Measurements from ENCODE around the gene INTS7. TPM values are rescaled to one million over a fixed set of nuclear protein-coding genes. Genes with fewer than 3 reads are reported as not detected.
A peak's percentile ranks its signal among the peaks of the same experiment; 100 is the strongest.
"Not testable (repeated sequence)": the region's sequence is repeated elsewhere in the genome, so short reads cannot be mapped to it uniquely, and the experiment has no call there.

The INTS7 gene
- polyA plus RNA-seq, 3 donors from 2014 or later: 16.6 to 17.3 (median 17.0) TPM

DNA sequence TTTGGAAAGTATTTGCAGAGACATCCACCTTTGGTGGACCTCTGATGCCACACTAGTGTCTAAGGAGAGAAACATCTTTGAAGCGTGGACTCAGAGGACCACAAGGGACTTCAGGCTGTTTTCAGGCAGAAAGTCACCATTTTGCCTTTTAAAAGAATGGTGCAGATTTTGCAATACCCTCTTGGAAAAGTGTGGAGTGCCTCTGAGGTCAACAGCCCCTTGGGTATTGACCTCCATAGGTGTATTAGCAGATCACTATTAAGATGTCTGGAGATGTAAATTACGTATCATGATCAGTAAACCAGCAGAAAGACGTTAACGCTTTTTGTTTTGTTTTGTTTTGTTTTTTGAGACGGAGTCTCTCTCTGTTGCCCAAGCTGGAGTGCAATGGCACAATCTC, 87.0 kb downstream of the INTS7 start:
- Mint-ChIP-seq H3K27ac (no peak overlapping the region), H3K9me3 (no peaks in the 10 kb centered on the region), H3K36me3 (peaks cover 6 to 18% (median 12%) of the 10 kb centered on the region in 3 donors), H3K27me3 (ENCODE audit: low read depth in 3 of 3) (no peaks in the 10 kb centered on the region), H3K4me3 (no peak overlapping the region), H3K4me1 (peaks cover 2 to 6% of the 10 kb centered on the region in 2 donors)
- DNase-seq: no peak

DNA sequence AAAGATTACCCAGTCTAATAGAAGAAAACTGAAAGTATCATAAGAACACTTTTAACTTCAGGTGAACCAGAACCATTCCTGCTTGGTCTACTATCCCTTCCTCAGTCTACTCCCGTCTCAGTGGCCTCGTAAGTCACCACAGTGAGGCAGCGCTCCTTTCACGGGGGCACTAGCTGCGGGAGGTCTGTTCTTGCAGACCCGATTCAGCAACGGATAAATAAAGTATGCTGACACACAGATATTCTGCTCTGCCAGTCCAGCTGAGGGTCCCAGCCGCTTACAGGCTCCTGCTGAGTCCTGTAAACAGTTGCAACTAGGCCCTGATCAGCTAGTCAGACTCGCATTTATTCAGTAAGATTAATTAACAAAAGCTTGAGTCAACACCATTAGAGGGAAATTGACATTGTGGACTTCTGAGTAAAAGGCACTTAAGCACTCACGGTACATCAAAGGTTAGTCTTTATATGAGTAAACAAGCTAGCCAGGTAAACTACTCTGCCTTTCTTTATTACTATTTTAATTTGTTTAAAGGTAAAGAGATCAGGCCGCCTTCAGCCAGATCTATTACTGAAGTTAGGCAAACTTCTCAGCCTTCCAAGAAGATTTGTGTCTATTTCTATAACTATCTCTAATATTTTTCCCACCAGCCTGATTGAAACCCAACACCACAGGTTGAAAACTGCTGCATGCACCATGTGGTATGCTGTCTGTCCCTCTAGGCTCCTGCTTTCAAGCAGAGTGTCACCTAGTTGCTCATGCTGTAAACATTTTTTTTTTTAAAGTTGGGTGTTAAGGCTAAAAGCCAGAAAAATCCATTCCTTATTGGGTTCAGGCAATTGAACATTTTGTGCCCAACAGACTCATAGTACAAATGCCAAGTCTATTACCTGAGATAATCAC, 87.7 kb downstream of the INTS7 start:
- no peak overlapping the region for H3K27ac Mint-ChIP-seq
- H3K9me3 Mint-ChIP-seq: no peaks in the 10 kb centered on the region
- no peaks in the 10 kb centered on the region for H3K27me3 Mint-ChIP-seq (ENCODE audit: low read depth in 3 of 3)
- H3K4me1 Mint-ChIP-seq: peaks cover 2 to 6% of the 10 kb centered on the region in 2 donors
- no peak overlapping the region for H3K4me3 Mint-ChIP-seq
- H3K36me3 Mint-ChIP-seq: peaks cover 6 to 18% (median 13%) of the 10 kb centered on the region in 3 donors
- DNase-seq: no peak

DNA sequence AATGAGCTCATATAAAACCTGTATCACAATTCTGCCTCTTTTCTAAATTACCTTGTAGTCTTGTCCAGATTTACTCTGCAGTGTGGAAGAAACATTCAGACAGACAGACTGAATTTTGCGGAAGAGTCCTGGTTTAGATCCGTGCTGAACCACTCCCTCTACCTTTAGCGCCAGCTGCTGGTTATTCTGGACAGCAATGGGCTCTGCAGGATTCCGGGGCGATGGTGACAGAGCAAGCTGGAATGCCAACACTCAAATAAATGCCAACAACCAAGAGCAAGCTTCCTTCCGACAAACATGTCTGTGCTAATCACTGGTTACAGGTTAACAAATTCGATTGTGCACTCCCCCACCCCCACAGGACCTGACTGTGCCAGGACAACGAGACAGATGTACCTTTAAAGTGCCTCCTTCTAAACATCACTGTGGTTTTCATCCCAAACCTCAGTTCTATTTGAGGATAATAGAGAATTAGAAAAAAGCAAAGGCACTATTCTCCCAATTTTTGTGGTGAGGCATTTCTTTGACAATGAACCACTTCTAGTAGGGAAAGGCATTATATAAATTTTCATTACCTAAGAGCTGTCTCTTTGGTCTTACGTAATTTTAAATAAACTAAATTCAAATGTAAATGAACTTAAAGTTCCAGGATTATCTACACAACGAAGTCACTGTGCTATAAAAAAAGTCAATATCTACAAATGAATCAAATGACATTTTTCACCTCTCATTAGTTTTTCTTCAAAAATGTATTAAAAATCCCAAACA, 90.4 kb downstream of the INTS7 start:
- Mint-ChIP-seq H3K36me3 (peaks cover 6 to 26% (median 23%) of the 10 kb centered on the region in 3 donors), H3K4me3 (no peak overlapping the region), H3K27me3 (ENCODE audit: low read depth in 3 of 3) (no peaks in the 10 kb centered on the region), H3K9me3 (no peaks in the 10 kb centered on the region), H3K27ac (no peak overlapping the region), H3K4me1 (no peaks in the 10 kb centered on the region)
- no peak for DNase-seq

DNA sequence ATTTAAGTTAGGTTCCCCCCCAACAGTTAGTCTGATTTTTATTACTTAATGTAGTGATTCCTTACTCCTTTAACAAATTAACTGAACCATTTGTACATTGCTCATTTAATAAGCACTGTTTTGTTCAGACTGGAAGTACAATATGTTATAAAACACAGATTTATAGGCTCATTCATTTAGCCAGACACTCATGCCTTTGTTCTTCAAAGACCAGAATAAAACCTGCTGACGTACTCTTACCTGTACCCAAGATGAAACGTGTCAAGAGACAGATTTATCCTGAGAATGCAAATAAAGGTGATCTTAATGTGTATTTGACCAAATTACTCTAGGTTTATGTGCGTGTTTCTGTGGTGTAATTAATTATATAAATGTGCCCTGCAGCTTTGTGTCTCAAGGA, 92.8 kb downstream of the INTS7 start:
- DNase-seq: no peak
- no peaks in the 10 kb centered on the region for H3K27me3 Mint-ChIP-seq (ENCODE audit: low read depth in 3 of 3)
- H3K4me1 Mint-ChIP-seq: peaks cover 14 to 16% of the 10 kb centered on the region in 2 donors
- no peak overlapping the region for H3K4me3 Mint-ChIP-seq
- no peaks in the 10 kb centered on the region for H3K9me3 Mint-ChIP-seq
- peaks cover 6 to 26% (median 23%) of the 10 kb centered on the region in 3 donors for H3K36me3 Mint-ChIP-seq
- no peak overlapping the region for H3K27ac Mint-ChIP-seq

DNA sequence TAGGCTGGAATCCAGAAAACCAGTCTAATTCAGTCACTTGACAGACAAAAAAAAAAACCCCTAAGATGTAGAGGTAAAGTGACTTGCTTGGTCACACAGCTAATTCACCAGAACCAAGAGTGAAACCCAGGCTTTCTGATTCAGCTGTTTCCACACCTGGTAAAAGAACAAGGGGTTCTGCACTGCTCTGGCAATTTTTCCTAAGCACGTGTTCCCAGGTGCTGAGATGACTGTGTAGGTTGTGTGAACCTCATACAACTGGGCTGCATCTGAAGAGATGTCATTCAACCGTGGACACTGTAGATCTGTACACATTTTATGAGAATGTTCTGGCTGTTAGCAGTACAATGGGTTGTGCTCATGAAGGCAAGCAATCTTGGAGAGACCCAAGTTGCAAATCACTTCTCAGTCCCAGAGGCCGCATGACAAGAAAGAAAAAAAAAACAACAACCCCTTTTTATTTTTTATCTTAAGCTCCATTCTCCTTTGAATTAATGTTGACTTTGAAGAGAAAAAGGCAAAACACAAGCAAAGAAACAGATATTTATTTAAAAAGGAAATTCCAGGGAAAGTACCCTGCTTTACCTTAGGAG, 95.4 kb downstream of the INTS7 start:
- H3K36me3 Mint-ChIP-seq: peaks cover 6 to 23% (median 20%) of the 10 kb centered on the region in 3 donors
- peak overlapping the region in 1 of 5 donors; percentile 47 for H3K4me3 Mint-ChIP-seq
- no peaks in the 10 kb centered on the region for H3K27me3 Mint-ChIP-seq (ENCODE audit: low read depth in 3 of 3)
- DNase-seq: no peak
- H3K9me3 Mint-ChIP-seq: no peaks in the 10 kb centered on the region
- peaks cover 22 to 31% of the 10 kb centered on the region in 2 donors for H3K4me1 Mint-ChIP-seq
- H3K27ac Mint-ChIP-seq: peak overlapping the region; percentile 19 to 86 (median 63)

DNA sequence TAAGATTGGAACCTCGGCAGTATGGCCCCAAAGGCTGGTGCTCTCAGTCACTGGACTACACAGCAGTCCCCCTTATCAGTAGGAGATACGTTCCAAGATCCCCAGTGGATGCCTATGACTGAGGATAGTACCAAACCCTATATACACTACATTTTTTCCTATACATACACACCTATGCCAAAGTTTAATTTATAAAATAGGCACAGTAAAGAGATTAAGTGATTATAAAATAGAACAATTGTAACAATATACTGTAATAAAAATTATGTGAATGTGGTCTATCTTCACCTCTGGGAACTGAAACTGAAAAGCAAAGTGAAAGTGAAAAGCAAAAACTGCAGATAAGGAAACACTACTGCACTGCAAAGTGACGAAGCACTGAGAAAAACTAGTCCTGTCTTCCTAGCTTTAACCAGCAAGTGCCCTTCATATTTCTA, 96.8 kb downstream of the INTS7 start:
- peak; percentile 31 to 43 (median 42) for DNase-seq
- Mint-ChIP-seq H3K4me1 (peaks cover 34 to 45% of the 10 kb centered on the region in 2 donors), H3K9me3 (no peaks in the 10 kb centered on the region), H3K27ac (peak overlapping the region; percentile 58 to 89 (median 82)), H3K27me3 (ENCODE audit: low read depth in 3 of 3) (no peaks in the 10 kb centered on the region), H3K4me3 (peak overlapping the region; percentile 72 to 81 (median 81)), H3K36me3 (peaks cover 0 to 15% (median 13%) of the 10 kb centered on the region in 3 donors)

DNA sequence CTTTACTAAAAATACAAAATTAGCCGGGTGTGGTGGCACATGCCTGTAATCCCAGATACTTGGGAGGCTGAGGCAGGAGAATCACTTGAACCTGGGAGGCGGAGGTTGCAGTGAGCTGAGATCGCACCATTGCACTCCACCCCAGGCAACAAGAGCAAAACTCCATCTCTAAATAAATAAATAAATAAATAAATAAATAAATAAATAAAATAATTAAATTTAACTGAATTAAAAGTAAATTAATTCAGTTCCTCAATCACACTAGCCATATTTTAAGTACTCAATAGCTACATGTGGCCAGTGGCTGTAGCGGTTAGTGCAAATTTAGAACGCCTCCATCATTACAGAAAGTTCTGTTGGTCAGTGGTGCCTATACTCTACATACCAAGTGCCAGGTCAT, 97.9 kb downstream of the INTS7 start:
- not testable (repeated sequence) for H3K27me3 Mint-ChIP-seq (ENCODE audit: low read depth in 3 of 3)

DNA sequence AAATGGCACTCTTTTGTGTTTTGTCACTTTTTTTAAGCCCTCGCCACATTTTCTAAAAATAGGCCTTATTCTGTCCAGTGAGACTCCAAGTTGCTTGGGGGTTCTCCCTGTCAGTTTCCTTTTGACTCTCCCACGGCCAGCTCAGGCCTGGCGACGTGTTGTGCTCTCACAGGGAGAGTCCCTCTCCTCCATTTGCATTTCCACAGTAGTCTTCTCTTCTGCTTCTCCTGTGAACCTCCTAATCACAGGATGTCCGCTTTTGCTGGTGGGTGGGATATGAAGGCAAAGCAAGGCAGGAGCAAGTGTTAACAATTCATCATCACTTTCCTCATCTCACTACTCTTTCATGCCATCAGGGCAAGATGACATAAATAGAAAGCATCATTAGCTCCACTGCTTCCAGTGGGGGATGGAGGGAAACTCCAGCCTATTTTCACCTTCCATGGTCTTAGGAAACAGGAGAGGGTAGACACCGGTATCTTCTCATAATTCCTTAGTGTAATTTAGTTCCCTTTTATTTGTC, 99.8 kb downstream of the INTS7 start:
- Mint-ChIP-seq H3K9me3 (no peaks in the 10 kb centered on the region), H3K27ac (peak overlapping the region; percentile 40 to 86 (median 78)), H3K4me3 (peak overlapping the region; percentile 43 to 71 (median 66)), H3K36me3 (peaks cover 0 to 2% (median 0%) of the 10 kb centered on the region in 3 donors), H3K4me1 (peaks cover 42 to 61% of the 10 kb centered on the region in 2 donors), H3K27me3 (ENCODE audit: low read depth in 3 of 3) (peaks cover 0 to 2% (median 0%) of the 10 kb centered on the region in 3 donors)
- peak; percentile 26 to 41 (median 32) for DNase-seq

More for the DNA sequence above, 97.9 kb downstream of the INTS7 start:
- Mint-ChIP-seq H3K36me3 (peaks cover 0 to 12% (median 11%) of the 10 kb centered on the region in 3 donors), H3K27ac (peak overlapping the region in 1 of 6 donors; percentile 28), H3K4me1 (peaks cover 38 to 57% of the 10 kb centered on the region in 2 donors)
- not testable (repeated sequence) for H3K9me3 Mint-ChIP-seq, H3K4me3 Mint-ChIP-seq, DNase-seq

DNA sequence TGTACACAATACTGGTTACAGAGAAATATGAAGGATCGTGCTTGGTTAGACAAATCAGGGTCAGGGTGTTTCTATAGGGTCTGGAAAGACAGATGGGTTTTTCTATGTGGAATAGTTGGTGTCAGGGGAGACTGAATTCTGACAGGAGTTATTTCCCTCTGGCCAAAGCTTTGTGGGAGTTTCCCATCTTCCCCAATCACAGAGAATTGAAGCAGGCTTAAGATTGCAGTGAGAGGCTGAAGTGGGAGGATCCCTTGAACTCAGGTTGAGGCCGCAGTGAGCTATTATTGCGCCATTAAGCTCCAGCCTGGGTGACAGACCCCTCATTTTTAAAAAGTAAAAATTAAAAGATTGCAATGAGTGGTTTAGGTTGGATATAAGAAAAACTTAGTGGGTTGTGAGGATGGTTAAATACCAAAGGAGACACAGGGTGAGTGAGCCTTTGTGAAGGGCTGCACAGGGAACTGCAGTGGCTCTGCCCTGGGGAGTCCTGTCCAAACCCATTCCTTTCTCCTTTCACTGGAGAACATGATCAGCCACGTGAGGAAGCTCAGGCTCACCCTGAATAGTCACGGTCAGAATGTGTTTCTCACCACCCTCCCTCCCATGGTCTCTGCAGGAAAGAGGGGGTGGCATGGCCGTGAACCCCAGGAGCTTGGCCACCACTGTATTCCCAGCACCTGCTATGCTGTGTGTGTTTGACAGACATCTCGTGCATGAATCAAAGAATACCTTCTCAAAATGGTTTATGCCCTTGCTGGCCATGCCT, 101.2 kb downstream of the INTS7 start:
- no peaks in the 10 kb centered on the region for H3K9me3 Mint-ChIP-seq
- peaks cover 42 to 68% of the 10 kb centered on the region in 2 donors for H3K4me1 Mint-ChIP-seq
- no peak for DNase-seq
- peak overlapping the region in 1 of 6 donors; percentile 45 for H3K27ac Mint-ChIP-seq
- no peaks in the 10 kb centered on the region for H3K36me3 Mint-ChIP-seq
- peak overlapping the region in 2 of 5 donors; percentile 6 to 29 for H3K4me3 Mint-ChIP-seq
- peaks cover 0 to 2% (median 2%) of the 10 kb centered on the region in 3 donors for H3K27me3 Mint-ChIP-seq (ENCODE audit: low read depth in 3 of 3)

DNA sequence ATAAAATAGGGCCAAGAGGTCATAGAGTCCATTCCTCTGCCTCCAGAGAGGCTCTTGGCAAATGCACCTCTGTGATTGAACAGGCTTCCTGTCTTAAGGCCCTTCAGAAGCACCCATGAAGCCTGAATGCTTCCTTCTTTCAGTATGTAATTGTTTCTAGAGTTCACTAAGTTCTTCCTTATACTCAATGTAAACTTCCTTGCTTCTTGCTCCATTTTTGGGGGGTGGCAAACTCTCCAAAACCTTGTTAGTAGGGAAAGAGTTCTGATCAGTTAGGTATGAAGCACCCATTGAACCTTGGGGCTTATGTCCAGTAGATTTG, 102.5 kb downstream of the INTS7 start:
- Mint-ChIP-seq H3K9me3 (no peaks in the 10 kb centered on the region), H3K36me3 (no peaks in the 10 kb centered on the region), H3K4me1 (peaks cover 40 to 63% of the 10 kb centered on the region in 2 donors), H3K27me3 (ENCODE audit: low read depth in 3 of 3) (peaks cover 0 to 2% (median 2%) of the 10 kb centered on the region in 3 donors), H3K27ac (no peak overlapping the region), H3K4me3 (peak overlapping the region in 1 of 5 donors; percentile 31)
- DNase-seq: no peak

DNA sequence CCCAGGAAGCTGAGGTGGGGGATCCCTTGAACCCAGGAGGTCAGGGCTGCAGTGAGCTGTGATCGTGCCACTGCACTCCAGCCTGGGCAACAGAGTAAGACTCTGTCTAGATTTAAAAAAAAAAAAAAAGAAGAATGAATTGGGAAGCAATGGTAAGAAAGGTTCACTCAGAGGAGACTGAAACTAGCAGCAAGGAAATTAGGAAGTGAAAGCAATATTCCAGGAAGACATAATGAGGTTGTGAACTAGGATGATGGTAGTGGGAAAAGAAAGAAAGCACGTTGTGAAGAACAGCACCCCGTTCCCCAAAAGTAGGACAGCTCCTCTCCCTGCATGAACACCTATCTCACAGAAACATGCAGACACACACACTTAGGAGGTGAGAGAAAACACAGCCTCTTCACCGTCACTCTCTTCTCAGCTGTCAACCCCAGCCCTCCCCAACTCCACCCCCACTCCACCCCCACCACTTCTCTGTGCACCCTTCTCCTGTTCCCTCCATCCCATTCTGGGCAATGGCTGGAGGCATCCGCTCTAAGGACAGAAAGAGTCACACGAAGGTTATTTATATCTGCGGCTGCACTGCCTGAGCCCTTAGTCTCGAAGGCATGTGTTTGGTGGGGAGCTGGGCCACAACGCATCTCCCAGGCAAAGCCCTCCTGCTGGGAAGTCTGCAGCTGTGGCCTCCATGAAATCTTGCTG, 103.0 kb downstream of the INTS7 start:
- no peaks in the 10 kb centered on the region for H3K9me3 Mint-ChIP-seq
- H3K4me1 Mint-ChIP-seq: peaks cover 40 to 60% of the 10 kb centered on the region in 2 donors
- H3K27me3 Mint-ChIP-seq (ENCODE audit: low read depth in 3 of 3): peaks cover 0 to 2% (median 2%) of the 10 kb centered on the region in 3 donors
- DNase-seq: no peak
- no peak overlapping the region for H3K27ac Mint-ChIP-seq
- peak overlapping the region in 1 of 5 donors; percentile 31 for H3K4me3 Mint-ChIP-seq
- no peaks in the 10 kb centered on the region for H3K36me3 Mint-ChIP-seq

DNA sequence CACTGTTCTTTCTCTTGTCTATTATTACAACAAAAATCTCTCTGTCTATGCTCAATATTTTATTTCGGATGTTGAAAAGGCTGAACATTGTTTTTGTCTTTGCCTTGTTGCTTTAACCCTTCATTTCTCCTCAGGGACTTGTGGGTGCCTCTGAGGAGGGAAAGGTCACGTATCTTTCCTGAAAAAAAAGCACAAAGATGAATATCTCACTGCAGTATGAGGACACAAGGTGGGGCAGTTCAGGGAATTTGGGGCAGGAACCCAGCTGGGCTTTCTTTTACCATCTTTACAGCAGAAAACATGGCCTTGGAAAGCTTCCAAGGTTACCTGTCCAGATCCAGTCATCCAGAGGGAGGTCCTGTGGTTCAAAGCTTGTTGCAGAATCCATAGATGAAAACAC, 105.7 kb downstream of the INTS7 start:
- H3K27ac Mint-ChIP-seq: peak overlapping the region in 1 of 6 donors; percentile 50
- no peaks in the 10 kb centered on the region for H3K36me3 Mint-ChIP-seq
- H3K27me3 Mint-ChIP-seq (ENCODE audit: low read depth in 3 of 3): peaks cover 0 to 2% (median 2%) of the 10 kb centered on the region in 3 donors

More for the DNA sequence above, 105.7 kb downstream of the INTS7 start:
- DNase-seq: no peak
- Mint-ChIP-seq H3K4me1 (peaks cover 28 to 42% of the 10 kb centered on the region in 2 donors), H3K4me3 (no peak overlapping the region), H3K9me3 (no peaks in the 10 kb centered on the region)

All from immature natural killer cell (primary cell).